HepG2 (cell line): ENCODE data around the gene TSNAXIP1. TPM values are rescaled to one million over a fixed set of nuclear protein-coding genes. Genes with fewer than 3 reads are reported as not detected.

Experiments used
- ARNT2 ChIP-seq: sonication (generic); formaldehyde crosslinking; IDR thresholded peaks from 2 replicates; pipeline ENCODE4 v1.8.0; 2022; ENCODE audit warnings: mild to moderate bottlenecking, low read depth, missing genetic modification reagents, moderate library complexity
- CSRNP1 ChIP-seq: sonication (generic); formaldehyde crosslinking; IDR thresholded peaks from 2 replicates; pipeline ENCODE4 v1.8.1; 2023; ENCODE audit warnings: mild to moderate bottlenecking, missing genetic modification reagents
- CTCF ChIP-seq: sonication (generic); formaldehyde crosslinking; IDR thresholded peaks from 2 replicates; pipeline ENCODE4 v1.5.0; 2020; ENCODE audit warnings: mild to moderate bottlenecking, missing genetic modification reagents, moderate library complexity
- FOSL1 ChIP-seq: sonication (generic); formaldehyde crosslinking; IDR thresholded peaks from 2 replicates; pipeline ENCODE4 v1.9.0; 2021; ENCODE audit warnings: missing genetic modification reagents, borderline replicate concordance
- MEF2D ChIP-seq: sonication (generic); formaldehyde crosslinking; IDR thresholded peaks from 2 replicates; pipeline ENCODE4 v1.5.1; 2020; ENCODE audit warnings: mild to moderate bottlenecking, missing genetic modification reagents
- NKX3-1 ChIP-seq: sonication (generic); formaldehyde crosslinking; IDR thresholded peaks from 2 replicates; pipeline ENCODE4 v1.5.0; 2020; ENCODE audit warnings: missing genetic modification reagents
- NR0B2 ChIP-seq: sonication (generic); formaldehyde crosslinking; IDR thresholded peaks from 2 replicates; pipeline ENCODE4 v1.4.0; 2020; ENCODE audit warnings: mild to moderate bottlenecking, missing genetic modification reagents
- NR3C1 ChIP-seq: sonication (generic); formaldehyde crosslinking; IDR thresholded peaks from 2 replicates; pipeline ENCODE4 v1.4.0; 2020; ENCODE audit warnings: missing genetic modification reagents
- PRMT3 ChIP-seq: sonication (generic); formaldehyde crosslinking; IDR thresholded peaks from 2 replicates; pipeline ENCODE4 v1.8.1; 2022; ENCODE audit warnings: low read depth, mild to moderate bottlenecking, moderate library complexity, missing genetic modification reagents, borderline replicate concordance
- SNAPC2 ChIP-seq: sonication (generic); formaldehyde crosslinking; IDR thresholded peaks from 2 replicates; pipeline ENCODE4 v1.8.1; 2022; ENCODE audit warnings: mild to moderate bottlenecking, missing genetic modification reagents
- ZMYM4 ChIP-seq: sonication (generic); formaldehyde crosslinking; IDR thresholded peaks from 2 replicates; pipeline ENCODE4 v1.8.1; 2023; ENCODE audit warnings: mild to moderate bottlenecking, missing genetic modification reagents
- ZNF547 ChIP-seq: sonication (generic); formaldehyde crosslinking; IDR thresholded peaks from 2 replicates; pipeline ENCODE4 v1.5.1; 2020; ENCODE audit warnings: mild to moderate bottlenecking, missing genetic modification reagents
- ZNF572 ChIP-seq: sonication (generic); formaldehyde crosslinking; IDR thresholded peaks from 2 replicates; pipeline ENCODE4 v1.5.1; 2020; ENCODE audit warnings: mild to moderate bottlenecking, missing genetic modification reagents
- ZNF687 ChIP-seq: sonication (generic); formaldehyde crosslinking; IDR thresholded peaks from 2 replicates; pipeline ENCODE4 v1.5.1; 2020; ENCODE audit warnings: mild to moderate bottlenecking, missing genetic modification reagents, moderate library complexity
- polyA plus RNA-seq, 8 experiments: library from polyadenylated mRNA; depleted of rRNA in 3 of 8; stranded (reverse) in 7 of 8; unstranded in 1 of 8; fragments of >200 nt; fragmentation: Illumina TruSeq in 4 of 8; extraction: Trizol in 4 of 8; gene quantifications; 2 replicates each; pipeline versions ENCODE4 v1.2.1 to v1.2.3, GENCODE V29; 2011 to 2016; ENCODE audit warnings: low read depth in 4 of 8, missing spikeins in 1 of 8, mixed read lengths in 1 of 8; ENCODE audit not compliant: insufficient read depth in 1 of 8
- total RNA-seq, 5 experiments: library from RNA; depleted of rRNA; stranded (reverse); fragments of >200 nt; fragmentation: Illumina TruSeq; extraction: Trizol; gene quantifications; 2 replicates each; pipeline ENCODE4 v1.2.3, GENCODE V29; 2016; ENCODE audit warnings: low read depth in 1 of 5
- TF ChIP-seq, protein P1 (sequence below), 2 experiments: sonication (generic) in 1 of 2; formaldehyde crosslinking in 1 of 2; IDR thresholded peaks; 2 replicates each; pipeline versions ENCODE4 v1.5.1 to v1.6.1; 2011 to 2020; ENCODE audit warnings: borderline replicate concordance in 1 of 2, low read depth in 1 of 2, low read length in 1 of 2, mild to moderate bottlenecking in 1 of 2, missing genetic modification reagents in 1 of 2, moderate library complexity in 1 of 2

The TSNAXIP1 gene
- total and polyA plus RNA-seq, 2 of the 13 experiments (the other 11 are each of a cell fraction or from before 2014, with no cell fraction given): 0.37 to 0.86 TPM

- TF ChIP-seq ZNF687 (CRISPR knock-in tag) (no peak; the same call in 1 of the 2 replicates), NR0B2 (CRISPR knock-in tag) (0 out of 2 replicates have a peak, but pooled peaks have one; percentile 18), ZNF547 (CRISPR knock-in tag) (0 out of 2 replicates have a peak, but pooled peaks have one; percentile 38), CTCF (CRISPR knock-in tag) (no peak; the same call in 1 of the 2 replicates), NR3C1 (CRISPR knock-in tag) (no peak), ZMYM4 (no peak), ZNF572 (0 out of 2 replicates have a peak, but pooled peaks have one; percentile 51), NKX3-1 (no peak), ARNT2 (CRISPR knock-in tag) (no peak; the same call in 1 of the 2 replicates), CSRNP1 (CRISPR knock-in tag) (no peak), PRMT3 (CRISPR knock-in tag) (no peak), MEF2D (CRISPR knock-in tag) (peak; percentile 56; the same call in 1 of the 2 replicates), FOSL1 (CRISPR knock-in tag) (no peak), SNAPC2 (CRISPR knock-in tag) (no peak)
- TF ChIP-seq, protein P1, sequence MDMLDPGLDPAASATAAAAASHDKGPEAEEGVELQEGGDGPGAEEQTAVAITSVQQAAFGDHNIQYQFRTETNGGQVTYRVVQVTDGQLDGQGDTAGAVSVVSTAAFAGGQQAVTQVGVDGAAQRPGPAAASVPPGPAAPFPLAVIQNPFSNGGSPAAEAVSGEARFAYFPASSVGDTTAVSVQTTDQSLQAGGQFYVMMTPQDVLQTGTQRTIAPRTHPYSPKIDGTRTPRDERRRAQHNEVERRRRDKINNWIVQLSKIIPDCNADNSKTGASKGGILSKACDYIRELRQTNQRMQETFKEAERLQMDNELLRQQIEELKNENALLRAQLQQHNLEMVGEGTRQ (IDR thresholded peaks at IDR 0.05; ENCODE audit: low read depth, low read length): no peak
- TF ChIP-seq, protein P1 (CRISPR knock-in tag; IDR thresholded peaks at IDR 0.05; ENCODE audit: borderline replicate concordance): no peak
Measured at GRCh38 chr16:67847064-67847861, 40.6 kb downstream of the TSNAXIP1 start, which contains the start of gene CENPT (continued).
